ENCODE data around the gene PGM1.

Gene PGM1

GRCh38 chr1:63635681-63636080 is 42.5 kb downstream of the PGM1 start:
- H3K4me1 ChIP-seq (ENCODE audit: insufficient read depth, low read length): no peaks in the 10 kb centered on the region
- no peak overlapping the region for H3K9ac ChIP-seq (ENCODE audit: low read depth, low read length)
- no peaks in the 10 kb centered on the region for H3K9me3 ChIP-seq (ENCODE audit: insufficient read depth, low read depth, low read length)
- no peak overlapping the region for H3K4me3 ChIP-seq (ENCODE audit: low read length)
- H3K36me3 ChIP-seq (ENCODE audit: insufficient read depth, low read depth, low read length): peaks cover 17% of the 10 kb centered on the region; the same call in 1 of the 2 replicates
- H3K27me3 ChIP-seq (ENCODE audit: insufficient read depth, low read length): no peaks in the 10 kb centered on the region
- H3K27ac ChIP-seq (ENCODE audit: low read length): no peak overlapping the region

GRCh38 chr1:63636192-63637105 is 43.2 kb downstream of the PGM1 start:
- H3K27me3 ChIP-seq (ENCODE audit: insufficient read depth, low read length): no peaks in the 10 kb centered on the region
- H3K27ac ChIP-seq (ENCODE audit: low read length): no peak overlapping the region
- H3K9me3 ChIP-seq (ENCODE audit: insufficient read depth, low read depth, low read length): no peaks in the 10 kb centered on the region
- no peak overlapping the region for H3K4me3 ChIP-seq (ENCODE audit: low read length)
- H3K9ac ChIP-seq (ENCODE audit: low read depth, low read length): no peak overlapping the region
- H3K36me3 ChIP-seq (ENCODE audit: insufficient read depth, low read depth, low read length): peaks cover 17% of the 10 kb centered on the region; the same call in 1 of the 2 replicates
- H3K4me1 ChIP-seq (ENCODE audit: insufficient read depth, low read length): no peaks in the 10 kb centered on the region

- no peaks in the 10 kb centered on the region for H3K4me1 ChIP-seq (ENCODE audit: insufficient read depth, low read length)
- no peaks in the 10 kb centered on the region for H3K27me3 ChIP-seq (ENCODE audit: insufficient read depth, low read length)
- no peak overlapping the region for H3K4me3 ChIP-seq (ENCODE audit: low read length)
- H3K36me3 ChIP-seq (ENCODE audit: insufficient read depth, low read depth, low read length): peaks cover 7% of the 10 kb centered on the region; the same call in 1 of the 2 replicates
- no peak overlapping the region for H3K9ac ChIP-seq (ENCODE audit: low read depth, low read length)
- no peak overlapping the region for H3K27ac ChIP-seq (ENCODE audit: low read length)
- no peaks in the 10 kb centered on the region for H3K9me3 ChIP-seq (ENCODE audit: insufficient read depth, low read depth, low read length)
Measured at GRCh38 chr1:63638471-63638870, 45.3 kb downstream of the PGM1 start.

- H3K36me3 ChIP-seq (ENCODE audit: insufficient read depth, low read depth, low read length): peaks cover 7% of the 10 kb centered on the region; the same call in 1 of the 2 replicates
- H3K4me3 ChIP-seq (ENCODE audit: low read length): no peak overlapping the region
- H3K27me3 ChIP-seq (ENCODE audit: insufficient read depth, low read length): no peaks in the 10 kb centered on the region
- H3K27ac ChIP-seq (ENCODE audit: low read length): no peak overlapping the region
- H3K9me3 ChIP-seq (ENCODE audit: insufficient read depth, low read depth, low read length): no peaks in the 10 kb centered on the region
- no peaks in the 10 kb centered on the region for H3K4me1 ChIP-seq (ENCODE audit: insufficient read depth, low read length)
- H3K9ac ChIP-seq (ENCODE audit: low read depth, low read length): no peak overlapping the region
Measured at GRCh38 chr1:63638875-63639274, 45.7 kb downstream of the PGM1 start.

GRCh38 chr1:63640633-63641567 is 47.7 kb downstream of the PGM1 start:
- Histone ChIP-seq H3K9me3 (ENCODE audit: insufficient read depth, low read depth, low read length) (no peaks in the 10 kb centered on the region), H3K27me3 (ENCODE audit: insufficient read depth, low read length) (no peaks in the 10 kb centered on the region), H3K9ac (ENCODE audit: low read depth, low read length) (no peak overlapping the region), H3K4me3 (ENCODE audit: low read length) (no peak overlapping the region), H3K36me3 (ENCODE audit: insufficient read depth, low read depth, low read length) (peaks cover 7% of the 10 kb centered on the region; the same call in 1 of the 2 replicates), H3K27ac (ENCODE audit: low read length) (no peak overlapping the region), H3K4me1 (ENCODE audit: insufficient read depth, low read length) (no peaks in the 10 kb centered on the region)

- H3K9me3 ChIP-seq (ENCODE audit: insufficient read depth, low read depth, low read length): no peaks in the 10 kb centered on the region
- H3K4me3 ChIP-seq (ENCODE audit: low read length): no peak overlapping the region
- H3K9ac ChIP-seq (ENCODE audit: low read depth, low read length): no peak overlapping the region
- H3K36me3 ChIP-seq (ENCODE audit: insufficient read depth, low read depth, low read length): peaks cover 7% of the 10 kb centered on the region; the same call in 1 of the 2 replicates
- no peaks in the 10 kb centered on the region for H3K4me1 ChIP-seq (ENCODE audit: insufficient read depth, low read length)
- no peaks in the 10 kb centered on the region for H3K27me3 ChIP-seq (ENCODE audit: insufficient read depth, low read length)
- H3K27ac ChIP-seq (ENCODE audit: low read length): no peak overlapping the region
Measured at GRCh38 chr1:63641615-63642014, 48.4 kb downstream of the PGM1 start.

GRCh38 chr1:63642901-63643300 is 49.7 kb downstream of the PGM1 start:
- Histone ChIP-seq H3K4me3 (ENCODE audit: low read length) (no peak overlapping the region), H3K36me3 (ENCODE audit: insufficient read depth, low read depth, low read length) (peaks cover 7% of the 10 kb centered on the region; the same call in 1 of the 2 replicates), H3K27ac (ENCODE audit: low read length) (no peak overlapping the region), H3K9me3 (ENCODE audit: insufficient read depth, low read depth, low read length) (no peaks in the 10 kb centered on the region), H3K9ac (ENCODE audit: low read depth, low read length) (no peak overlapping the region), H3K4me1 (ENCODE audit: insufficient read depth, low read length) (no peaks in the 10 kb centered on the region), H3K27me3 (ENCODE audit: insufficient read depth, low read length) (no peaks in the 10 kb centered on the region)

GRCh38 chr1:63643517-63643916 is 50.3 kb downstream of the PGM1 start:
- Histone ChIP-seq H3K9ac (ENCODE audit: low read depth, low read length) (no peak overlapping the region), H3K27me3 (ENCODE audit: insufficient read depth, low read length) (no peaks in the 10 kb centered on the region), H3K36me3 (ENCODE audit: insufficient read depth, low read depth, low read length) (peaks cover 4% of the 10 kb centered on the region; the same call in 1 of the 2 replicates), H3K9me3 (ENCODE audit: insufficient read depth, low read depth, low read length) (no peaks in the 10 kb centered on the region), H3K4me3 (ENCODE audit: low read length) (no peak overlapping the region), H3K27ac (ENCODE audit: low read length) (no peak overlapping the region), H3K4me1 (ENCODE audit: insufficient read depth, low read length) (no peaks in the 10 kb centered on the region)

- Histone ChIP-seq H3K9ac (ENCODE audit: low read depth, low read length) (no peak overlapping the region), H3K27me3 (ENCODE audit: insufficient read depth, low read length) (no peaks in the 10 kb centered on the region), H3K4me3 (ENCODE audit: low read length) (no peak overlapping the region), H3K27ac (ENCODE audit: low read length) (no peak overlapping the region), H3K36me3 (ENCODE audit: insufficient read depth, low read depth, low read length) (no peaks in the 10 kb centered on the region; the same call in 1 of the 2 replicates), H3K4me1 (ENCODE audit: insufficient read depth, low read length) (no peaks in the 10 kb centered on the region), H3K9me3 (ENCODE audit: insufficient read depth, low read depth, low read length) (no peaks in the 10 kb centered on the region)
Measured at GRCh38 chr1:63643926-63644325, 50.7 kb downstream of the PGM1 start.

GRCh38 chr1:63645317-63645716 is 52.1 kb downstream of the PGM1 start:
- Histone ChIP-seq H3K27ac (ENCODE audit: low read length) (no peak overlapping the region), H3K27me3 (ENCODE audit: insufficient read depth, low read length) (no peaks in the 10 kb centered on the region), H3K36me3 (ENCODE audit: insufficient read depth, low read depth, low read length) (no peaks in the 10 kb centered on the region; the same call in 1 of the 2 replicates), H3K4me3 (ENCODE audit: low read length) (no peak overlapping the region), H3K9ac (ENCODE audit: low read depth, low read length) (no peak overlapping the region), H3K4me1 (ENCODE audit: insufficient read depth, low read length) (no peaks in the 10 kb centered on the region), H3K9me3 (ENCODE audit: insufficient read depth, low read depth, low read length) (no peaks in the 10 kb centered on the region)

- Histone ChIP-seq H3K9me3 (ENCODE audit: insufficient read depth, low read depth, low read length) (no peaks in the 10 kb centered on the region), H3K9ac (ENCODE audit: low read depth, low read length) (no peak overlapping the region), H3K36me3 (ENCODE audit: insufficient read depth, low read depth, low read length) (no peaks in the 10 kb centered on the region), H3K4me1 (ENCODE audit: insufficient read depth, low read length) (no peaks in the 10 kb centered on the region), H3K27me3 (ENCODE audit: insufficient read depth, low read length) (no peaks in the 10 kb centered on the region), H3K4me3 (ENCODE audit: low read length) (no peak overlapping the region), H3K27ac (ENCODE audit: low read length) (no peak overlapping the region)
Measured at GRCh38 chr1:63648689-63649088, 55.5 kb downstream of the PGM1 start.
